Measurements from ENCODE around the gene SPATA9.
"Not testable (repeated sequence)": the region's sequence is repeated elsewhere in the genome, so short reads cannot be mapped to it uniquely, and the experiment has no call there.

The SPATA9 gene

GRCh38 chr5:95715799-95716461 is 33.1 kb upstream of the SPATA9 start:
- no peak for DNase-seq

- no peak for DNase-seq
These were observed 31.3 kb upstream of the SPATA9 start for GRCh38 chr5:95713960-95714710.

GRCh38 chr5:95713246-95713645 is 30.5 kb upstream of the SPATA9 start:
- not testable (repeated sequence) for DNase-seq

GRCh38 chr5:95712347-95712958 is 29.7 kb upstream of the SPATA9 start:
- no peak for DNase-seq

- DNase-seq, result no peak
These were observed 28.9 kb upstream of the SPATA9 start for GRCh38 chr5:95711501-95712346.

- not testable (repeated sequence) for DNase-seq
These were observed 28.1 kb upstream of the SPATA9 start for GRCh38 chr5:95710651-95711500.

- no peak for DNase-seq
These were observed 27.3 kb upstream of the SPATA9 start for GRCh38 chr5:95709967-95710650.

- no peak for DNase-seq
These were observed 26.1 kb upstream of the SPATA9 start for GRCh38 chr5:95708876-95709275.

GRCh38 chr5:95707534-95708188 is 24.9 kb upstream of the SPATA9 start:
- DNase-seq, result not testable (repeated sequence)

GRCh38 chr5:95707055-95707454 is 24.3 kb upstream of the SPATA9 start:
- DNase-seq, result no peak

GRCh38 chr5:95706196-95706595 is 23.4 kb upstream of the SPATA9 start:
- DNase-seq, result not testable (repeated sequence)

GRCh38 chr5:95704150-95704549 is 21.4 kb upstream of the SPATA9 start:
- no peak for DNase-seq

GRCh38 chr5:95701074-95701473 is 18.3 kb upstream of the SPATA9 start:
- DNase-seq, result no peak

GRCh38 chr5:95699337-95699736 is 16.5 kb upstream of the SPATA9 start:
- no peak for DNase-seq

GRCh38 chr5:95697781-95698681 is 15.2 kb upstream of the SPATA9 start:
- no peak for DNase-seq

- DNase-seq, result no peak
These were observed 7.5 kb upstream of the SPATA9 start for GRCh38 chr5:95690333-95690732.

- DNase-seq, result no peak
These were observed 6.9 kb upstream of the SPATA9 start for GRCh38 chr5:95689680-95690079.

- DNase-seq, result no peak
These were observed 3.9 kb upstream of the SPATA9 start for GRCh38 chr5:95686651-95687050.

GRCh38 chr5:95684361-95684760 is 1.6 kb upstream of the SPATA9 start:
- DNase-seq, result no peak

- no peak for DNase-seq
These were observed 9.7 kb downstream of the SPATA9 start for GRCh38 chr5:95673081-95673480.

Data from activated effector memory CD4-positive, alpha-beta T cell treated with Interleukin-2 at 50 U/mL for 16 hours (primary cell).